Neuronal stem cell (in vitro differentiated cells): Measurements from ENCODE around the gene ZNF12.
A peak's percentile ranks its signal among the peaks of the same experiment; 100 is the strongest.

Source experiments
- DNase-seq: peaks from one replicate; pipeline ENCODE4 v3.0.0-alpha.2; 2013; ENCODE audit warnings: low spot score
- H2AFZ ChIP-seq: one replicate; pipeline ENCODE4 v1.6.1; 2013; ENCODE audit warnings: mild to moderate bottlenecking, low read length, inconsistent platforms
- H2AK5ac ChIP-seq: 2 replicates; pipeline ENCODE4 v1.6.1; 2013; ENCODE audit warnings: low read depth, mild to moderate bottlenecking, inconsistent platforms, low read length, moderate library complexity, mixed read lengths
- H2BK120ac ChIP-seq: 2 replicates; pipeline ENCODE4 v1.6.1; 2013; ENCODE audit warnings: low read depth, mild to moderate bottlenecking, inconsistent platforms, low read length, moderate library complexity, mixed read lengths
- H2BK12ac ChIP-seq: one replicate; pipeline ENCODE4 v1.6.1; 2013; ENCODE audit warnings: low read length, inconsistent platforms
- H2BK15ac ChIP-seq: 2 replicates; pipeline ENCODE4 v1.6.1; 2013; ENCODE audit warnings: mild to moderate bottlenecking, low read length, inconsistent platforms, mixed read lengths
- H2BK5ac ChIP-seq: one replicate; pipeline ENCODE4 v1.6.1; 2013; ENCODE audit warnings: inconsistent platforms, mild to moderate bottlenecking, low read length, moderate library complexity
- H3K14ac ChIP-seq: one replicate; pipeline ENCODE4 v1.6.1; 2013; ENCODE audit warnings: low read length, inconsistent platforms
- H3K18ac ChIP-seq: 2 replicates; pipeline ENCODE4 v1.6.1; 2013; ENCODE audit warnings: low read length, inconsistent platforms
- H3K23ac ChIP-seq: 2 replicates; pipeline ENCODE4 v1.6.1; 2013; ENCODE audit warnings: low read depth, mild to moderate bottlenecking, mixed read lengths, low read length, inconsistent platforms; ENCODE audit not compliant: poor library complexity
- H3K27ac ChIP-seq: replicated peaks from 3 replicates; pipeline ENCODE4 v1.5.1; 2013; ENCODE audit warnings: low read length, inconsistent platforms
- H3K27me3 ChIP-seq, 3 experiments: 2 replicates each; pipeline ENCODE4 v1.6.1; 2013; ENCODE audit warnings: low read length in 3 of 3, mild to moderate bottlenecking in 2 of 3, inconsistent platforms in 1 of 3, low read depth in 1 of 3, mixed read lengths in 1 of 3, moderate library complexity in 1 of 3; ENCODE audit not compliant: control insufficient read depth in 3 of 3, insufficient read depth in 3 of 3
- H3K36me3 ChIP-seq, 2 donors: replicated peaks in 1 of 2; 2 replicates each; pipeline ENCODE4 v1.6.1; 2013; ENCODE audit warnings: low read length in 2 of 2; ENCODE audit not compliant: control insufficient read depth in 2 of 2, insufficient read depth in 2 of 2
- H3K4ac ChIP-seq: 2 replicates; pipeline ENCODE4 v1.6.1; 2013; ENCODE audit warnings: inconsistent platforms, mild to moderate bottlenecking, low read length, moderate library complexity
- H3K4me1 ChIP-seq, 2 donors: 1 replicate in 1 of 2; 2 replicates in 1 of 2; pipeline ENCODE4 v1.6.1; 2013; ENCODE audit warnings: low read length in 2 of 2, low read depth in 1 of 2; ENCODE audit not compliant: control insufficient read depth in 2 of 2, insufficient read depth in 1 of 2
- H3K4me2 ChIP-seq: one replicate; pipeline ENCODE4 v1.6.1; 2013; ENCODE audit warnings: mild to moderate bottlenecking, low read length, inconsistent platforms; ENCODE audit not compliant: insufficient read depth, poor library complexity, severe bottlenecking
- H3K4me3 ChIP-seq, 2 donors: 2 replicates each; pipeline ENCODE4 v1.5.1; 2013; ENCODE audit warnings: low read length in 2 of 2, mild to moderate bottlenecking in 2 of 2, inconsistent platforms in 1 of 2, moderate library complexity in 1 of 2
- H3K79me1 ChIP-seq: one replicate; pipeline ENCODE4 v1.6.1; 2013; ENCODE audit warnings: low read depth, mild to moderate bottlenecking, inconsistent platforms, low read length, moderate library complexity
- H3K9ac ChIP-seq: one replicate; pipeline ENCODE4 v1.6.1; 2013; ENCODE audit warnings: mild to moderate bottlenecking, low read depth, low read length, inconsistent platforms; ENCODE audit not compliant: poor library complexity
- H3K9me3 ChIP-seq, 2 donors: replicated peaks in 1 of 2; 2 replicates each; pipeline versions ENCODE3 to v1.6.1; 2013; ENCODE audit warnings: low read length in 2 of 2, mild to moderate bottlenecking in 2 of 2, inconsistent platforms in 1 of 2, low read depth in 1 of 2, mixed read lengths in 1 of 2, moderate library complexity in 1 of 2; ENCODE audit not compliant: control insufficient read depth in 2 of 2, insufficient read depth in 1 of 2
- H4K8ac ChIP-seq: one replicate; pipeline ENCODE4 v1.6.1; 2013; ENCODE audit warnings: low read depth, mild to moderate bottlenecking, inconsistent platforms, low read length, moderate library complexity
- H4K91ac ChIP-seq: one replicate; pipeline ENCODE4 v1.6.1; 2013; ENCODE audit warnings: low read length, low read depth, mild to moderate bottlenecking, inconsistent platforms; ENCODE audit not compliant: poor library complexity
- WGBS, 2 donors: extraction: QIAGEN DNeasy Blood & Tissue Kit; methylation state at CpG; one replicate each; pipeline ENCODE4 v1.1.7; 2013; ENCODE audit warnings: missing lambda C conversion rate in 2 of 2, mixed read lengths in 1 of 2; ENCODE audit not compliant: insufficient read length in 2 of 2, insufficient replicate concordance in 1 of 2; ENCODE audit errors: extremely low coverage in 2 of 2; 5-methylcytosine and 5-hydroxymethylcytosine counted together

Gene ZNF12

GRCh38 chr7:6647541-6647940 lies 59.2 kb downstream of the ZNF12 start:
- H3K4me2 ChIP-seq: no peak overlapping the region
- H2BK15ac ChIP-seq: no peak overlapping the region
- no peak overlapping the region for H4K8ac ChIP-seq
- H3K4me3 ChIP-seq: no peak overlapping the region
- no peaks in the 10 kb centered on the region for H3K4me1 ChIP-seq
- no peak overlapping the region for H3K23ac ChIP-seq
- no peak overlapping the region for H2AK5ac ChIP-seq
- H2BK120ac ChIP-seq: no peak overlapping the region
- no CpG with 5 or more reads among the region's 14 CpGs for WGBS, 2 donors
- H2AFZ ChIP-seq: no peak overlapping the region
- H3K18ac ChIP-seq: no peak overlapping the region
- H2BK12ac ChIP-seq: no peak overlapping the region
- no peaks in the 10 kb centered on the region for H3K27me3 ChIP-seq
- DNase-seq: no peak
- H3K4ac ChIP-seq: no peak overlapping the region
- no peak overlapping the region for H3K14ac ChIP-seq
- H3K9me3 ChIP-seq: peaks cover 8 to 24% of the 10 kb centered on the region in 2 donors
- H3K9ac ChIP-seq: no peak overlapping the region
- peaks cover 15% of the 10 kb centered on the region for H3K79me1 ChIP-seq
- H3K36me3 ChIP-seq: peaks cover 53 to 96% of the 10 kb centered on the region in 2 donors
- H2BK5ac ChIP-seq: no peak overlapping the region
- H4K91ac ChIP-seq: no peak overlapping the region
- no peak overlapping the region for H3K27ac ChIP-seq

GRCh38 chr7:6647080-6647479 lies 59.7 kb downstream of the ZNF12 start:
- no peaks in the 10 kb centered on the region for H3K4me1 ChIP-seq
- no CpG with 5 or more reads among the region's 8 CpGs for WGBS, 2 donors
- H2BK120ac ChIP-seq: no peak overlapping the region
- no peak overlapping the region for H3K18ac ChIP-seq
- H3K23ac ChIP-seq: no peak overlapping the region
- no peak overlapping the region for H2BK5ac ChIP-seq
- H2BK12ac ChIP-seq: no peak overlapping the region
- H3K4me2 ChIP-seq: no peak overlapping the region
- no peak for DNase-seq
- no peak overlapping the region for H2AK5ac ChIP-seq
- no peak overlapping the region for H3K4ac ChIP-seq
- peaks cover 4 to 19% of the 10 kb centered on the region in 2 donors for H3K9me3 ChIP-seq
- no peak overlapping the region for H3K27ac ChIP-seq
- peak overlapping the region; percentile 38 for H3K14ac ChIP-seq
- no peak overlapping the region for H4K91ac ChIP-seq
- no peak overlapping the region for H2AFZ ChIP-seq
- H3K9ac ChIP-seq: no peak overlapping the region
- peaks cover 53 to 96% of the 10 kb centered on the region in 2 donors for H3K36me3 ChIP-seq
- no peak overlapping the region for H4K8ac ChIP-seq
- no peak overlapping the region for H2BK15ac ChIP-seq
- peaks cover 15% of the 10 kb centered on the region for H3K79me1 ChIP-seq
- no peak overlapping the region for H3K4me3 ChIP-seq
- H3K27me3 ChIP-seq: no peaks in the 10 kb centered on the region

- Histone ChIP-seq H3K4me1 (no peaks in the 10 kb centered on the region), H3K4me3 (no peak overlapping the region), H3K27me3 (no peaks in the 10 kb centered on the region), H3K18ac (no peak overlapping the region), H2AFZ (no peak overlapping the region), H3K36me3 (peaks cover 54 to 96% of the 10 kb centered on the region in 2 donors), H2BK15ac (no peak overlapping the region), H3K79me1 (peaks cover 18% of the 10 kb centered on the region), H4K8ac (peak overlapping the region; percentile 43), H3K23ac (no peak overlapping the region), H3K27ac (no peak overlapping the region), H3K9me3 (peaks cover 0 to 13% of the 10 kb centered on the region in 2 donors), H3K14ac (no peak overlapping the region), H2BK120ac (no peak overlapping the region), H2BK5ac (no peak overlapping the region), H2BK12ac (no peak overlapping the region), H3K9ac (no peak overlapping the region), H3K4me2 (no peak overlapping the region), H4K91ac (no peak overlapping the region), H3K4ac (no peak overlapping the region), H2AK5ac (no peak overlapping the region)
- no CpG with 5 or more reads among the region's 8 CpGs for WGBS, 2 donors
- no peak for DNase-seq
Measured at GRCh38 chr7:6646465-6646864, 60.3 kb downstream of the ZNF12 start.

GRCh38 chr7:6644728-6645127 lies 62.0 kb downstream of the ZNF12 start:
- Histone ChIP-seq H2BK15ac (no peak overlapping the region), H3K4me2 (no peak overlapping the region), H2AK5ac (no peak overlapping the region), H3K9ac (no peak overlapping the region), H3K27ac (no peak overlapping the region), H3K9me3 (peaks cover 0 to under 1% of the 10 kb centered on the region in 2 donors), H3K36me3 (peaks cover 55 to 96% of the 10 kb centered on the region in 2 donors), H3K4me1 (peaks cover 0 to 3% of the 10 kb centered on the region in 2 donors), H2BK120ac (no peak overlapping the region), H3K18ac (no peak overlapping the region), H4K91ac (no peak overlapping the region), H3K79me1 (peaks cover 30% of the 10 kb centered on the region), H3K4me3 (no peak overlapping the region), H4K8ac (no peak overlapping the region), H2BK5ac (no peak overlapping the region), H2AFZ (no peak overlapping the region), H3K4ac (no peak overlapping the region), H3K14ac (no peak overlapping the region), H3K23ac (no peak overlapping the region), H3K27me3 (no peaks in the 10 kb centered on the region), H2BK12ac (no peak overlapping the region)
- no CpG with 5 or more reads among the region's 10 CpGs for WGBS, 2 donors
- DNase-seq: no peak
